Right lobe of liver (tissue), 6 donors: Measurements from ENCODE around the gene MYEF2. TPM values are rescaled to one million over a fixed set of nuclear protein-coding genes. Genes with fewer than 3 reads are reported as not detected.

ENCODE experiments used
- ATAC-seq, 4 donors: fragments of 200-7000 bp; cut with Tn5 transposase; one replicate each; pipeline ENCODE4 v1.9.1; 2020; ENCODE audit warnings: mild to moderate bottlenecking in 4 of 4, moderate library complexity in 4 of 4
- DNase-seq, 3 donors: peaks; one replicate each; pipeline ENCODE4 v3.0.0-alpha.2; 2020
- H3K27ac ChIP-seq, 3 donors: fragments of 200-600 bp; one replicate each; pipeline ENCODE4 v1.8.0; 2022
- H3K27me3 ChIP-seq, 2 donors: fragments of 200-600 bp; one replicate each; pipeline ENCODE4 v1.8.0; 2022
- H3K36me3 ChIP-seq, 4 donors: fragments of 200-600 bp; sonication (generic) in 1 of 4; one replicate each; pipeline versions ENCODE4 v1.5.1 to v1.8.0; 2017 to 2022; ENCODE audit warnings: control low read depth in 1 of 4
- H3K4me1 ChIP-seq, 4 donors: fragments of 200-600 bp; sonication (generic) in 1 of 4; one replicate each; pipeline versions ENCODE4 v1.5.1 to v1.8.0; 2017 to 2022; ENCODE audit warnings: control low read depth in 1 of 4
- H3K4me3 ChIP-seq, 3 donors: fragments of 200-600 bp; one replicate each; pipeline ENCODE4 v1.8.0; 2022
- H3K9me3 ChIP-seq, 4 donors: fragments of 200-600 bp; sonication (generic) in 1 of 4; one replicate each; pipeline versions ENCODE4 v1.5.1 to v1.8.0; 2017 to 2022; ENCODE audit warnings: control low read depth in 1 of 4
- CTCF ChIP-seq, 4 donors: fragments of 200-600 bp in 3 of 4; fragments of 450-650 bp in 1 of 4; IDR thresholded peaks; one replicate each; pipeline versions ENCODE4 v1.5.1 to v1.8.0; 2016 to 2022; ENCODE audit warnings: antibody characterized with exemption in 4 of 4, mild to moderate bottlenecking in 2 of 4
- POLR2A ChIP-seq: fragments of 450-650 bp; IDR thresholded peaks from one replicate; pipeline ENCODE4 v1.6.1; 2017; ENCODE audit warnings: antibody characterized with exemption, mild to moderate bottlenecking
- WGBS: methylation state at CpG from one replicate; pipeline ENCODE4 v1.1.6; 2018; ENCODE audit warnings: low coverage, low lambda C conversion rate; ENCODE audit not compliant: insufficient coverage; ENCODE audit errors: missing lambda C conversion rate; 5-methylcytosine and 5-hydroxymethylcytosine counted together
- intact Hi-C, 2 donors: fragments of 100-400 bp; cut with DNase I; formaldehyde crosslinking; loops; one replicate each; pipeline versions ENCODE4 v1.11.2 to v1.14.1; 2022
- total RNA-seq, 6 experiments: library from RNA; depleted of rRNA in 2 of 6; stranded (reverse); fragments of >200 nt in 2 of 6; fragmentation: NEBNext Ultra II Directional in 3 of 6; extraction: Animal tissue kit (Norgen Biotek cat#: 25700) in 3 of 6; gene quantifications; one replicate each; pipeline versions ENCODE4 v1.1.0 to v1.2.4, GENCODE V29; 2016 to 2023
- donor health status: DM: no; HTN: yes; CAD: no.
- donor health status: DM: no; HTN: no; CAD: no.
- donor health status: DM: no; HTN: no; CAD: no.
- donor health status: DM: no; HTN: yes; CAD: no.
- donor health status: DM: no; HTN: yes; CAD: no.

The MYEF2 gene
- total RNA-seq, 6 experiments from 2014 or later: 0.07 to 0.35 (median 0.31) TPM

GRCh38 chr15:48168616-48169015 is 9.5 kb downstream of the MYEF2 start:
- Histone ChIP-seq H3K36me3 (no peaks in the 10 kb centered on the region), H3K4me3 (no peak overlapping the region), H3K4me1 (no peaks in the 10 kb centered on the region), H3K27ac (no peak overlapping the region), H3K9me3 (no peaks in the 10 kb centered on the region), H3K27me3 (no peaks in the 10 kb centered on the region)
- ATAC-seq (no peak), DNase-seq (no peak)
- TF ChIP-seq POLR2A: no peak
- intact Hi-C loops: no loop called here
- 14% methylated on average over 3 of the region's 3 CpGs for WGBS

- H3K27ac ChIP-seq: no peak overlapping the region
- ATAC-seq: no peak
- intact Hi-C loops: no loop called here
- no peaks in the 10 kb centered on the region for H3K9me3 ChIP-seq
- no peaks in the 10 kb centered on the region for H3K36me3 ChIP-seq
- no peaks in the 10 kb centered on the region for H3K4me1 ChIP-seq
- DNase-seq: no peak
- 62% methylated on average over 2 of the region's 2 CpGs for WGBS
- TF ChIP-seq CTCF (IDR thresholded peaks at IDR 0.05): no peak
- no peak for TF ChIP-seq POLR2A
- H3K27me3 ChIP-seq: no peaks in the 10 kb centered on the region
- H3K4me3 ChIP-seq: no peak overlapping the region
These were observed 24.6 kb downstream of the MYEF2 start for GRCh38 chr15:48153526-48153925.

- Histone ChIP-seq H3K36me3 (no peaks in the 10 kb centered on the region), H3K4me1 (no peaks in the 10 kb centered on the region), H3K9me3 (no peaks in the 10 kb centered on the region), H3K4me3 (no peak overlapping the region), H3K27ac (no peak overlapping the region), H3K27me3 (no peaks in the 10 kb centered on the region)
- no peak for ATAC-seq
- intact Hi-C loops: no loop called here
- TF ChIP-seq CTCF (IDR thresholded peaks at IDR 0.05) (no peak), POLR2A (no peak)
- no peak for DNase-seq
- 56% methylated on average over 4 of the region's 4 CpGs for WGBS
These were observed 28.2 kb downstream of the MYEF2 start for GRCh38 chr15:48149858-48150257.

- intact Hi-C loops: no loop called here
- H3K4me1 ChIP-seq: no peaks in the 10 kb centered on the region
- no peak for DNase-seq
- H3K36me3 ChIP-seq: no peaks in the 10 kb centered on the region
- H3K9me3 ChIP-seq: no peaks in the 10 kb centered on the region
- ATAC-seq: no peak
- no peaks in the 10 kb centered on the region for H3K27me3 ChIP-seq
- H3K4me3 ChIP-seq: no peak overlapping the region
- TF ChIP-seq POLR2A (no peak), CTCF (IDR thresholded peaks at IDR 0.05) (no peak)
- no peak overlapping the region for H3K27ac ChIP-seq
These were observed 30.7 kb downstream of the MYEF2 start for GRCh38 chr15:48147358-48147757.

- ATAC-seq (no peak), DNase-seq (no peak)
- Histone ChIP-seq H3K9me3 (no peaks in the 10 kb centered on the region), H3K27ac (no peak overlapping the region), H3K4me3 (no peak overlapping the region), H3K27me3 (no peaks in the 10 kb centered on the region), H3K4me1 (no peaks in the 10 kb centered on the region), H3K36me3 (no peaks in the 10 kb centered on the region)
- intact Hi-C loops: no loop called here
- no peak for TF ChIP-seq CTCF (IDR thresholded peaks at IDR 0.05)
- TF ChIP-seq POLR2A: no peak
These were observed 32.2 kb downstream of the MYEF2 start for GRCh38 chr15:48145923-48146322.
